Measurements from ENCODE around the gene AGFG2. TPM values are rescaled to one million over a fixed set of nuclear protein-coding genes. Genes with fewer than 3 reads are reported as not detected.

AGFG2 gene
- total and polyA plus RNA-seq, 2 of the 13 experiments (the other 11 are each of a cell fraction or from before 2014, with no cell fraction given) = 125 to 132 TPM

- TF ChIP-seq ZNF407 (CRISPR knock-in tag; IDR thresholded peaks at IDR 0.05; ENCODE audit: not compliant biosample characterization) = peak; percentile 81
- TF ChIP-seq RORA (CRISPR knock-in tag; IDR thresholded peaks at IDR 0.05) = no peak
- TF ChIP-seq TRIM24 (CRISPR knock-in tag; IDR thresholded peaks at IDR 0.05) = no peak
- no peak for TF ChIP-seq ZNF260 (CRISPR knock-in tag; IDR thresholded peaks at IDR 0.05; ENCODE audit: borderline replicate concordance, low read depth)
- TF ChIP-seq ZSCAN20 (CRISPR knock-in tag; IDR thresholded peaks at IDR 0.05; ENCODE audit: borderline replicate concordance) = 0 out of 2 replicates have a peak, but pooled peaks have one; percentile 25
- peak; percentile 68; the same call in 1 of the 2 replicates for TF ChIP-seq KLF9 (CRISPR knock-in tag; IDR thresholded peaks at IDR 0.05; ENCODE audit: low read depth)
- TF ChIP-seq ZNF430 (CRISPR knock-in tag; IDR thresholded peaks at IDR 0.05) = peak; percentile 89
- TF ChIP-seq PREB (CRISPR knock-in tag; IDR thresholded peaks at IDR 0.05) = no peak
- TF ChIP-seq IKZF4 (CRISPR knock-in tag; IDR thresholded peaks at IDR 0.05; ENCODE audit: borderline replicate concordance, low read depth, not compliant biosample characterization) = peak; percentile 47
- TF ChIP-seq ZBTB7A (CRISPR knock-in tag; IDR thresholded peaks at IDR 0.05) = no peak; the same call in 1 of the 2 replicates
- TF ChIP-seq NFRKB (IDR thresholded peaks at IDR 0.05) = no peak
- no peak; the same call in 1 of the 2 replicates for TF ChIP-seq SRY (CRISPR knock-in tag; IDR thresholded peaks at IDR 0.05)
- peak; percentile 94 for TF ChIP-seq DMAP1 (CRISPR knock-in tag; IDR thresholded peaks at IDR 0.05)
- TF ChIP-seq PBX2 (CRISPR knock-in tag; IDR thresholded peaks at IDR 0.05) = no peak
- TF ChIP-seq SOX13 (IDR thresholded peaks at IDR 0.05) = peak; percentile 68; the same call in 1 of the 2 replicates
- peak in 1 of 2 experiments; percentile 76; a peak in 2 of 4 replicates for TF ChIP-seq SOX13 (CRISPR knock-in tag; conservative IDR thresholded peaks at IDR 0.05 in 1 of 2, IDR thresholded peaks at IDR 0.05 in 1 of 2)
- 0 out of 2 replicates have a peak, but pooled peaks have one; percentile 72 for TF ChIP-seq ELF4 (CRISPR knock-in tag; IDR thresholded peaks at IDR 0.05; ENCODE audit: borderline replicate concordance)
- no peak for TF ChIP-seq SCMH1 (CRISPR knock-in tag; IDR thresholded peaks at IDR 0.05; ENCODE audit: borderline replicate concordance)
- TF ChIP-seq ZNF674 (CRISPR knock-in tag; IDR thresholded peaks at IDR 0.05; ENCODE audit: low read depth) = peak; percentile 89; the same call in 1 of the 2 replicates
These were observed 29.3 kb downstream of the AGFG2 start (continued) for GRCh38 chr7:100568176-100568895.
